HCT116 (cell line): Measurements from ENCODE around the gene FAM227A. TPM values are rescaled to one million over a fixed set of nuclear protein-coding genes. Genes with fewer than 3 reads are reported as not detected.

Experiments used
- ATAC-seq: fragments of 200-7000 bp; cut with Tn5 transposase; 2 replicates; pipeline ENCODE4 v1.9.1; 2020; ENCODE audit warnings: mild to moderate bottlenecking, moderate library complexity
- BruUV-seq: library from RNA; stranded (reverse); fragments of 400-500 nt; replicated peaks from 2 replicates; lab custom pipeline; 2021; lab: Mats Ljungman, UMichigan
- CTCF ChIA-PET: fragments of 300-600 bp; sonication (Branson Sonifier 250); formaldehyde crosslinking; loops from one replicate; lab custom pipeline; 2021; ENCODE audit warnings: antibody characterized with exemption; lab: Charles Lee
- POLR2A ChIA-PET: fragments of 300-600, 350-600 bp; sonication (Branson Sonifier 250); formaldehyde crosslinking; loops from one replicate; lab custom pipeline; 2021; ENCODE audit warnings: antibody characterized with exemption; lab: Charles Lee
- RAD21 ChIA-PET, 2 experiments: fragments of 300-600 bp; sonication (Branson Sonifier 250); formaldehyde crosslinking; loops; one replicate each; lab custom pipeline; 2023; ENCODE audit warnings: low total read pairs in 2 of 2; ENCODE audit not compliant: uncharacterized antibody in 2 of 2, unreplicated experiment in 2 of 2, low non-redundant PET in 1 of 2; lab: Charles Lee
- DNase-seq: peaks from one replicate; pipeline ENCODE4 v3.0.0-alpha.2; 2010; ENCODE audit warnings: low read depth, low spot score
- H2AFZ ChIP-seq: fragments of 200-600 bp; shearing (Covaris generic), sonication (generic); 2 replicates; pipeline ENCODE4 v1.6.1; 2017; ENCODE audit warnings: low read depth, mixed run types, mixed read lengths, antibody characterized with exemption, low read length; ENCODE audit not compliant: poor library complexity, severe bottlenecking
- H3K27ac ChIP-seq: 2 replicates; pipeline ENCODE4 v1.5.1; 2012; ENCODE audit warnings: low read depth, low read length
- H3K27me3 ChIP-seq: fragments of 200-600 bp; sonication (generic); 2 replicates; pipeline ENCODE4 v1.6.1; 2016; ENCODE audit warnings: mixed run types, low read length, mixed read lengths; ENCODE audit not compliant: insufficient read depth
- H3K36me3 ChIP-seq, 2 experiments: fragments of 200-500 bp in 1 of 2; fragments of 200-600 bp in 1 of 2; sonication (Bioruptor generic) in 1 of 2; sonication (generic) in 1 of 2; 2 replicates each; pipeline versions ENCODE4 v1.5.1 to v1.6.1; 2014 to 2016; ENCODE audit warnings: low read length in 2 of 2, inconsistent platforms in 1 of 2, mixed read lengths in 1 of 2, mixed run types in 1 of 2; ENCODE audit not compliant: insufficient read depth in 2 of 2, control insufficient read depth in 1 of 2
- H3K4me1 ChIP-seq, 2 experiments: fragments of 200-600 bp in 1 of 2; sonication (generic) in 1 of 2; 2 replicates each; pipeline versions ENCODE4 v1.5.1 to v1.6.1; 2012 to 2017; ENCODE audit warnings: low read length in 2 of 2, inconsistent platforms in 1 of 2, mild to moderate bottlenecking in 1 of 2, mixed read lengths in 1 of 2, mixed run types in 1 of 2, moderate library complexity in 1 of 2; ENCODE audit not compliant: insufficient read depth in 2 of 2, control insufficient read depth in 1 of 2
- H3K4me2 ChIP-seq: fragments of 200-600 bp; sonication (generic); 2 replicates; pipeline ENCODE4 v1.6.1; 2017; ENCODE audit warnings: mixed run types, low read length, mixed read lengths
- H3K4me3 ChIP-seq, 2 experiments: fragments of 200-600 bp in 1 of 2; sonication (generic) in 1 of 2; replicated peaks in 1 of 2; 2 replicates each; pipeline ENCODE4 v1.5.1; 2011 to 2016; ENCODE audit warnings: low read length in 2 of 2, control low read depth in 1 of 2, low read depth in 1 of 2, mild to moderate bottlenecking in 1 of 2, mixed read lengths in 1 of 2, mixed run types in 1 of 2
- H3K79me2 ChIP-seq: fragments of 200-600 bp; sonication (generic); 2 replicates; pipeline ENCODE4 v1.6.1; 2017; ENCODE audit warnings: mild to moderate bottlenecking, mixed run types, low read length, moderate library complexity, mixed read lengths; ENCODE audit not compliant: insufficient read depth
- H3K9ac ChIP-seq: fragments of 200-600 bp; sonication (generic); 2 replicates; pipeline ENCODE4 v1.6.1; 2016; ENCODE audit warnings: low read length, mixed read lengths
- H3K9me2 ChIP-seq: fragments of 200-600 bp; sonication (generic), shearing (Covaris generic); 2 replicates; pipeline ENCODE4 v1.6.1; 2017; ENCODE audit warnings: mixed run types, mild to moderate bottlenecking, moderate library complexity; ENCODE audit not compliant: insufficient read depth
- H3K9me3 ChIP-seq, 2 experiments: fragments of 200-500 bp in 1 of 2; fragments of 200-600 bp in 1 of 2; sonication (Bioruptor generic) in 1 of 2; sonication (generic) in 1 of 2; 2 replicates each; pipeline ENCODE4 v1.6.1; 2014 to 2017; ENCODE audit warnings: low read length in 2 of 2, mixed read lengths in 2 of 2, inconsistent platforms in 1 of 2, low read depth in 1 of 2, mild to moderate bottlenecking in 1 of 2, mixed run types in 1 of 2, moderate library complexity in 1 of 2; ENCODE audit not compliant: control insufficient read depth in 1 of 2, insufficient read depth in 1 of 2
- H4K20me1 ChIP-seq: fragments of 200-600 bp; sonication (generic), shearing (Covaris generic); 2 replicates; pipeline ENCODE4 v1.6.1; 2017; ENCODE audit warnings: mixed run types, mild to moderate bottlenecking, moderate library complexity; ENCODE audit not compliant: insufficient read depth
- EGR1 ChIP-seq: IDR thresholded peaks from 2 replicates; pipeline ENCODE4 v1.6.1; 2012; ENCODE audit warnings: low read depth
- ELF1 ChIP-seq: IDR thresholded peaks from 2 replicates; pipeline ENCODE4 v1.6.1; 2012; ENCODE audit warnings: low read depth, borderline replicate concordance
- FOSL1 ChIP-seq: IDR thresholded peaks from 2 replicates; pipeline ENCODE4 v1.6.1; 2012; ENCODE audit warnings: low read depth
- ZBTB33 ChIP-seq: IDR thresholded peaks from 2 replicates; pipeline ENCODE4 v1.6.1; 2011; ENCODE audit warnings: mild to moderate bottlenecking, low read length, moderate library complexity; ENCODE audit not compliant: insufficient replicate concordance; ENCODE audit errors: extremely low read depth
- ZFX ChIP-seq: fragments of 450-650 bp; IDR thresholded peaks from 2 replicates; pipeline ENCODE4 v1.6.1; 2017
- intact Hi-C: fragments of 100-400 bp; cut with micrococcal nuclease; formaldehyde crosslinking; loops from 2 replicates; pipeline ENCODE4 v1.10.0; 2022
- total RNA-seq: library from RNA; stranded (reverse); gene quantifications from one replicate; pipeline ENCODE4 v1.2.1, GENCODE V29; 2021; ENCODE audit not compliant: unreplicated experiment

The FAM227A gene
- total RNA-seq, 1 experiment from 2014 or later: 3.9 TPM

GRCh38 chr22:38613588-38613987, 42.6 kb downstream of the FAM227A start:
- no peak overlapping the region for H2AFZ ChIP-seq
- peaks cover 0 to 18% of the 10 kb centered on the region in 2 experiments; a peak in 3 of 4 replicates for H3K4me1 ChIP-seq
- no peaks in the 10 kb centered on the region for H3K79me2 ChIP-seq
- no peaks in the 10 kb centered on the region for H3K9me2 ChIP-seq
- BruUV-seq: no TSS peak
- H3K4me3 ChIP-seq: no peak overlapping the region
- peaks cover 0 to 2% of the 10 kb centered on the region in 2 experiments; a peak in 1 of 4 replicates for H3K36me3 ChIP-seq
- ChIA-PET CTCF (no interaction called here), RAD21 (no interaction called here), POLR2A (no interaction called here)
- intact Hi-C loops: no loop called here
- H3K27me3 ChIP-seq: no peaks in the 10 kb centered on the region
- no peak overlapping the region for H3K27ac ChIP-seq
- no peak overlapping the region for H3K9ac ChIP-seq
- DNase-seq: no peak
- H4K20me1 ChIP-seq: no peaks in the 10 kb centered on the region
- no peak for ATAC-seq
- peaks cover 0 to 3% of the 10 kb centered on the region in 2 experiments; a peak in 1 of 4 replicates for H3K9me3 ChIP-seq
- TF ChIP-seq EGR1 (no peak), FOSL1 (no peak)
- no peak overlapping the region for H3K4me2 ChIP-seq

DNA sequence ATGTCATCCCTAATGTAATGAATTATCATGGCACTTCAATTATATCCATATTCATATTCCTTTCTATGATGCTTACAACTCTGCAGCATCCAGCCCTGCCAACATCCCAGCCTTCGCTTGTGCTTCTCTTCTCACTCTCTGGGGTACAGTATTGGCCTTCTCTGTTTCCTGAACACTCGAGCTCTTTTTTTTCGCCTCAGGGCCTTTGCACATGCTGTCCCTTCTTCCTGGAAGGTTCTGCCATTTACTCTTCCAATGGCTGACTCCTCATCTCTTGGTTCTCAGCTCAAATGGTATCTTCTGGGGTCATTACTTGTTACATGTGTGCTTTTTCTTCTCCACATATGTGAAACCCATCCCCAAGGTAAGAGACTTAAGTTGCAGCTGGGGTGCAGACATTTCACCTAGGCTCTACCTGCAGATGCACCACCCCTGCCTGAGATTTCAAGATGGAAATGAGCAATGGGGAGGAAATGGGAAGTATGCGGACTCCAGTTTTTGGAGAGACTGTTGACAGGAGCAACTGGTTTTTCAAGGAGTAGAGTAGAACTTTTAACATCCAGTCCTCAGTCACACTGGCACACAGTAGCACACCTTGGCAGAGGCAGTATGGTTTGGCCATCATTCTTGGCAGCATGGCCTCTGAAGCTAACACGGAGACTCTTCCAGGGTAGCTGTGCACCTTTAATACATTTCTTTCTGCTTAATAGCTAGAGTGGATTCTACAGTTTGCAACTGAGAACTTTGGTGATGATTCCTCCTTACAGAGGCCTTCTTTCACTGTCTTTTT, 43.8 kb downstream of the FAM227A start:
- no peak for TF ChIP-seq ZFX
- TF ChIP-seq FOSL1: no peak
- TF ChIP-seq ELF1: no peak
- no peak for TF ChIP-seq ZBTB33

More for the DNA sequence above, 43.8 kb downstream of the FAM227A start:
- Histone ChIP-seq H3K9me2 (no peaks in the 10 kb centered on the region), H3K4me3 (no peak overlapping the region), H3K79me2 (no peaks in the 10 kb centered on the region), H3K4me2 (no peak overlapping the region), H3K27me3 (no peaks in the 10 kb centered on the region), H3K27ac (no peak overlapping the region), H3K9me3 (no peaks in the 10 kb centered on the region), H3K9ac (no peak overlapping the region), H2AFZ (no peak overlapping the region), H4K20me1 (no peaks in the 10 kb centered on the region), H3K36me3 (no peaks in the 10 kb centered on the region), H3K4me1 (peaks cover 3 to 21% of the 10 kb centered on the region in 2 experiments)
- no TSS peak for BruUV-seq
- ChIA-PET POLR2A (no interaction called here), CTCF (no interaction called here), RAD21 (no interaction called here)
- DNase-seq (no peak), ATAC-seq (no peak)
- intact Hi-C loops: no loop called here
